Fibroblast of upper back skin (primary cell): ENCODE results near the gene GPATCH4.
"Not testable (repeated sequence)": the region's sequence is repeated elsewhere in the genome, so short reads cannot be mapped to it uniquely, and the experiment has no call there.

Experiments
- DNase-seq: peaks from one replicate; pipeline ENCODE4 v3.0.0-alpha.2; 2013

Gene GPATCH4

DNA sequence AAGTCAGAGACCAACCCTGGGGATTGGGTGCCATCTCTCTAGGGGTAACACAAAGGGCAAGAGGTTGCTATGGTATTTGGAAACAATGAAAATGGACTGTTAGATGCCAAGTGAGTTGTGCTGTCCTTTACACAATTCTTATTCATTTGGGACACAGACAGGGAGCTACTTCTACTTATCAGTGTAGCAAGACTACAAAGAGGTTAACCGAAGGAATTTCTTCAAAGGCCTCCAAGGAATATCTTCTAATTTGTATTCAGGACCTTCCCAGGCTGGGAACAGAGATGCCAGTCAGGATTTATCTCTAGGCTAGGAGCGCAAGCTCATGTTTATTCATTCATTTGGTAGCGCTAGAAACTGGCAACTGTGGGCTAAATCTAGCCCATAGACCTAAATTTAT is 7.1 kb downstream of the GPATCH4 start:
- DNase-seq, result no peak

DNA sequence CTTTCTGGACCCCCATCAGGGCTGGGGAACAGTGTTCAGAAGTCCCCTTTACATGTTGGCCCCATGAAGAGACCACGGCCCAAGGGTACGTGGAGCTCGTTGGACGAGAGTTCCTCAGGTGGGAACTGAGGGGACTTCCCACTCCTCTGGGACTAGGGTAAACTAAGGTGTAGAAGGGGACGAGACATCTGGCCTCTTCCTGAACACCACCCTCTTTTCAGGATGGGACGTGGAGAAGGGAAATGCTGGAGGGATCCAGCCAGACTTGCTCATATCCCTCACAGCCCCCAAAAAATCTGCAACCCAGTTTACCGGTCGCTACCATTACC is 7.7 kb downstream of the GPATCH4 start:
- no peak for DNase-seq

DNA sequence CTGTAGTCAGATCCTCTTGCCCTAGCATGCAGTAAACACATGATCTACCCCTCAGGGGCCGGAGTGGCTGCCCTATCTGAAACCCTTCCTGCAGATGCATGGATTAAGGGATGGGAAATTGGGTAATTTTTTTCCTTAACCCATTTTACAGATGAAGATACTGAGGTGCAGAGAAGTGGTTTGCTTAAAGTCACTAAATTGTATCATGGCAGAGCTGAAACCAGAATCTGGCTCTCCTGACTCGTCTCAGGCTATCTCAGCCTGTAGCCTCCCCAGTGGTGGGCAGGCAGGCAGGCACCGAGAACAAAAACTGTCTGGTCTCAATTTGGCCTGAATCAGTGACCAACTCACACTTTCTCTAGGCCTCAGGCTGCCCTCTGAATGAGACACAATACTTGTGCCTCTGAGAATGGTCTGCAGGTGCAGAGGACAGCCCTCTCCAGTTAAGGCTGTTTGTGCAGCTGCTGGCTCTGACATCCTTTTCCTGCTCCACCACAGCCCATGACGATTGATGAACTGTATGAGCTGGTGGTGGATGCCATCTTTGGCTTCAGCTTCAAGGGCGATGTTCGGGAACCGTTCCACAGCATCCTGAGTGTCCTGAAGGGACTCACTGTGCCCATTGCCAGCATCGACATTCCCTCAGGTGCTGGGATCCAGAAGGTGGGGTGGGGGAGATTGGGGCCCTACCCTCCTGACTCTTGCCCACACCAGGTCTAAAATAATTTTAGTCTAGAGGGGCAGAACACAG is 8.2 kb downstream of the GPATCH4 start:
- DNase-seq, result no peak

DNA sequence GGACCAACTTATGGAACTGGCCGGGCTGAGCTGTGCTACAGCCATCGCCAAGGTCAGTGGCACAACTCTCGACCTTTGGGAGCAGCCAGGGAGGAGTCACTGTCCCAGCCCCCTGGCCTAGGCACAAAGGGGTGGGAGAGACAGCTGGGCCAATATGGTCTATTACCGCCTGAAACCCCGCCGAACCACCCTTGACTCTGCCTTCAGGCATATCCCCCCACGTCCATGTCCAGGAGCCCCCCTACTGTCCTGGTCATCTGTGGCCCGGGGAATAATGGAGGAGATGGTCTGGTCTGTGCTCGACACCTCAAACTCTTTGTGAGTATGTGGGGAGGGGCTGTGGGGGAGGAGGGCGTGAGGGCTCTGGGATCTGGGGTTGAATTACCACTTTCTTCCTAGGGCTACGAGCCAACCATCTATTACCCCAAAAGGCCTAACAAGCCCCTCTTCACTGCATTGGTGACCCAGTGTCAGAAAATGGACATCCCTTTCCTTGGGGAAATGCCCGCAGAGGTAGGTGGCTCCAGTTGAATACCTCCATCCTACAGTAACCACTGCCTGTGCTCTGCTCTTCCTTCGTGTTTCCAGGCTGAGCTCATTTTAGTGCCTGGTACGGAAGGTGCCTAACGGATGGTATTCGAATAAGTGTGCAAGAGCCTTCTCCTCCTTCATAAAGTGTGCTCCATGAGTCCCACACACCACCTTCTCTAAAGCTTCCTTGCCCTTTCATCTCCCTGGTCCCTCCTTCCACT is 8.9 kb downstream of the GPATCH4 start:
- no peak for DNase-seq

DNA sequence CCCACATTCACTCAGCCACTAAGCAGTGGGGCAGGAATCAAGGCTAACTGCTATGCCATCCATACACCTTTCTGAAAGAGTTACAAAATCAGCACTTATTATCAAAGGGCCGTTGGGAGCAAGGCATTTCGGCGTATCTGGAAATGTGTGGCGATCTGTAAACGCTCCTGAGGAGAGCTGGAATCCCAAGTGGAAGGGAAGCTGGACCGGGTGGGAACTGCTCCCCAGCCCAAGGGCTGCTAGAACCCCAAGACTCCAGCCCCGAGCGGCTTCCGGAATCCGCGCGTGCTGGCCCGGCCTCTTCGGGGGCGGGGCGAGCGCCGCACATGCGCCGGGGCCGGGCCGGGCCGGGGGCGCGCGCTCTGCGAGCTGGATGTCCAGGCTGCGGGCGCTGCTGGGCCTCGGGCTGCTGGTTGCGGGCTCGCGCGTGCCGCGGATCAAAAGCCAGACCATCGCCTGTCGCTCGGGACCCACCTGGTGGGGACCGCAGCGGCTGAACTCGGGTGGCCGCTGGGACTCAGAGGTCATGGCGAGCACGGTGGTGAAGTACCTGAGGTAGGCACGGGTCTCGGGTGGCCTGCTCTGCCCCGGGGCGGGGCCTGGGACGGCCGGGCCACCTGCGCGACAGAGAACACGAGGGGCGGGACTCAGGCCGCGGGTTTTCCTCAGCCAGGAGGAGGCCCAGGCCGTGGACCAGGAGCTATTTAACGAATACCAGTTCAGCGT is 9.7 kb downstream of the GPATCH4 start, which contains the start of gene NAXE:
Gene NAXE, plus strand, starts transcription at position 345 of the 726 bp plus-strand sequence. Its CDS starts 29 bp downstream, at position 374.
- peak; percentile 67 for DNase-seq

DNA sequence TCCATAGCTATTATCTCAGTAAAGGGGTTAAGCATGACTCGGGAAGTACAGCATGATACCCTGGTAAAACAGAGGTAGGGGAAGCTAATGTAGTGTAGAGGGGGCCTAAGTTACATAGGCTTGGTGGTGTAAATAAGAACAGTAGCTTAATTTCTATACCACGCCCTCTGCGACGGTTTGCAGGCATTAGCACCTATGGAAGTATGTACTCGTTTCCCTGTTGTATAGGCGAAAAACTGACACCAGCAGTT is 10.2 kb downstream of the GPATCH4 start:
- DNase-seq, result no peak

DNA sequence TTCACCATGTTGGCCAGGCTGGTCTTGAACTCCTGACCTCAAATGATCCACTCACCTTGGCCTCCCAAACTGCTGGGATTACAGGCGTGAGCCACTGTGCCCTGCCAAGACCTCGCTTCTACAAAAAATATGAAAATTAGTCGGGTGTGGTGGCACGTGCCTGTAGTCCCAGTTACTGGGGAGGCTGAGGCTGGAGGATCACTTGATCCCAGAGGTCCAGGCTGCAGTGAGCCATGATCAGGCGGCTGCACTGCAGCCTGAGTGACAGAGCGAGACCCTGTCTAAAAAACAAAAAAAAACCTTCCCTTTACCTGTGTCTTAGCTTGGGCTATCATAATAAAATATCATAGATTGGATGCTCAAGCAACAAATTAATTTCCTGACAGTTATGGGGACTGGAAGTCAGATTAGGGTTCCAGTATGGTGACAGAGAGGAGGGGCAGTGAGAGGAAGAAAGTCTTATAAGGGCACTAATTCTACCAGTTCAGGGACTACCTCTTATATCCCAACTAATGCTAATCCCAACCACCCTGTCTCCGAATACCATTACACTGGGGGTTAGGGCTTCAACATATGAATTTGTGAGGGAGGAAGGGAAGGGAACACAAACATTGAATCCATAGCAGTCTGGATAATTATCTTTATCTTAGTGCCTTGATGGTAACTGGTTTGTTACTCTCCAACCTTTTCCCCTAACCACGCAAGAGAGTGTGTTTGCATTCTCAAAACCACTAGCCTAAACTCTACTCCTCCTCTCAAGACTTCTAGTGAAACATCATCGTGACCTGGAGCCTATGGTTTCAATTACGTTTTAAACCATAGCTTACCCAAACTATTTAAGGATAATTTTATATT is 10.7 kb downstream of the GPATCH4 start:
- DNase-seq, result no peak

DNA sequence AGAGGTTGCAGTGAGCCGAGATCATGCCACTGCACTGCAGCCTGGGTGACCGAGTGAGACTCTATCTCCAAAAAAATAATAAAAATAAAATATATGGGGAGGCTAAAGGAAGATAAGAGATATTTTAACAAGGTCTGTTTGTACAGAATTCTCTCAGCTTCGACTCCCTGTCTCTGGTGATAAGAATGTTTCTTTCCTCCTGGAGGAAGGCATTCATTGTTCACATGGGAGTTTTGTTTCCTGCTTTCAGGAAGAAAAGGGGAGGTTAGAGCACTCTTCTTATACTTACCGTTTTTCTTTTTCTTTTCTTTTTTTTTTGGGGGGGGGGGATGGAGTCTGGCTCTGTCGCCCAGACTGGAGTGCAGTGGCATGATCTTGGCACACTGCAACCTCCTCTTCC is 11.7 kb downstream of the GPATCH4 start:
- no peak for DNase-seq

DNA sequence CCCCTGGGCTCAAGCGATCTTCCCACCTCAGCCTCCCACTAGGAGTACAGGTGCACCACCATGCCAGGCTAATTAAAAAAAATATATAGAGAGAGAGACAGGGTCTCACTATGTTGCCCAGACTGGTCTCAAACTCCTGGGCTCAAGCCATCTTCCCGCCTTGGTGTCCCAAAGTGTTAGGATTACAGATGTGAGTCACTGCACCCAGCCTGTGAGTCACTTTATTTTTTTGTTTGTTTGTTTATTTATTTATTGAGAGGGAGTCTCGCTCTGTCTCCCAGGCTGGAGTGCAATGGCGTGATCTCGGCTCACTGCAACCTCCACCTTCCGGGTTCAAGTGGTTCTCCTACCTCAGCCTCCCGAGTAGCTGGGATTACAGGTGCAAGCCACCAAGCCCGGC is 13.4 kb downstream of the GPATCH4 start:
- DNase-seq, result not testable (repeated sequence)

DNA sequence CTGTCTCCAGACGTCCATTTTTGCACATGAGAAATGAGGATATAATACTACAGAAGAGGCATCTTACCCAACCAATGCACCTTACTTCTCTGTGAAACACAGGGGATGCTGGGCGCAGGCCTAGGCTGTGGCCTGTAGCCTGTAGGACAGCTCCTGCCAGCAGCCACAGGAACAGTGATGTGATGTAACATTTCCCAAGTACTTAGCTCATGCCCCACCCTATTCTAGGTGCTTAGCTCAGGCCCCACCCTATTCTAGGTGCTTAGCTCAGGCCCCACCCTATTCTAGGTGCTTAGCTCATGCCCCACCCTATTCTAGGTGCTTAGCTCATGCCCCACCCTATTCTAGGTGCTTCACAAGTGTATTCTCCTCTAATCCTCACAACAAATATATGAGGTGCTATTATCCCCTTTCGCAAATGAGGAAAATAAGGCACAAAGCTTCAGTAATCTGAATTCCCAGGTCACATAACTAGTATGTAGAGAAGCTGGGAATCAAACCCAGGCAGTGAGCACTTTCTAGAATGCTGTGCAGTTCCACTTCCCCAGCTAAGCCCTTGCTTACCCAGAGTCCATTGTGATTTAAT is 14.3 kb downstream of the GPATCH4 start:
- DNase-seq, result no peak

DNA sequence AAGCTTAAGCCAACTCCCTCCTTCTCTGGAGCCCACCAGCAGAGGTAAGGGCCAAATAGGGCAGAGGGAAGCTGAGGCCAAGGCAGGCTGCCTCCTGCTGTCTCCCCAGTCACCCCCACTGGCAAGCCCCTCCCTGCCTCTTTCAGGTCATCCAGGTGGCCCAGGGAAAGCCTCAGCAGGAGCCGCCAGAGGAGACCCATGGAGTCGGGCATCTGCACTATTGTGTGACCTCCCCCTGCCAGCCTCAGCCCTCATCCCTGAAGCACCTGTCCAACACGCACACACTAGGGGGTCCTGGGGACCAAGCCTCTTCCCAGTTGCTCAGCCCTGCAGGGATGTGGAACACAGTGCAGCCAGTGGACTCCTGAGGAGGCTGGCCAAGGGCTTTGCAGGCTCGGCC is 15.0 kb downstream of the GPATCH4 start:
- DNase-seq, result no peak

DNA sequence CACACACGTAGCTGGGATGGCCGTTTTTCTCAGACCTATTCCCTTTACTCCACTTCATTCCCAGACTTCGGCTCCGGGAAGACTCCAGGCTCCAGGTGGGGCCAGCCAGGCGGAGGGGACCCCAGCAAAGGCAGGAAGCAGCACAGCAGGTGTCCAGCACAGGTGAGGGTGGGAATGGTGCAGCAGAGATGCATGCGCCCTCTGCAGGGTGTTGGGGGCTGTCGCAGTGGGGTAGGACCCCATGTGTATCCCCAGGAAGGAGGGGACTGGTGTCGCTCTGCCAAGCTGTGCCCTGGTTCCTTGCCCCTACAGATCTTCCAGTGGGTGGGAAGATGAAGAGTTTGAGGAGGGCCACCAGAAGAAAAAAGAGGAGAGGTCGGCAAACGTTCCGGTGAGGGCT is 16.5 kb downstream of the GPATCH4 start:
- DNase-seq, result no peak

DNA sequence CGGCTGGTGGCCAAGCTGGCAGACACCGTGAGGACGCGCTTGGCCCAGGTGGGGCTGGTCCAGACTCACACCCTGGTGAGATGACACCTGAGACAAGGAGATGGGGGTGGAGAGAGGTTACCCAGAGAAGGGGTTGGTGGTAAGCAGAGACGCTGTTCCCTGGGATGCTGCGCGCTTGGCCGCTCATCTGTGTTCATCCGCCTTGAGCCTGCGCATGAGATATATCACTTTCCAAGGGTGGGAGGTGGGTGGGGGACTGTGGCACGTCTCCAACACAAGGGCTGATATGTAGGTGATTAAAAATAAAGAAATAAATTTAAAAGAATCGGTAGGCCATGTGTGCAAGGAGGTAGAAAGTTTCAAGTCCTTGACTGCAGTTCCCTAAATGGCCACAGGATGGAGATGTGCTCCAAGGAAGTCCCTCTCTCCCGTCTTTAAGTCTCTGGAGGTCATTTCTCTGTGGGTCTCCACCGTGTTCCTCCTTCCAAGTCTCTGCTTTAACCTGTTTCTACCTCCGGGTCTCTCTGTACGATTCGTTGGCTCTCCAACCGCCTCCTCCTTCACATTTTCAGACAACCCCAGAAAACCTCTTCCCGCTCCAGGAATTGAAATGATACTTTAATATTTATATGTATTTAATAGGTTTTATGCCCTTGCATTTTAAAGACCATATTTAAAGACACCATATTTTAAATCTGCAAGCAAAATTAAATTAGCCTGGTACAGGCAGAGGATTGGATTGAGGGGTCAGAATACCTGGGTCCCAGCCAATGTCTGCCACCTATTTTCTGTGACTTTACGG is 17.3 kb downstream of the GPATCH4 start:
- DNase-seq, result peak; percentile 79

DNA sequence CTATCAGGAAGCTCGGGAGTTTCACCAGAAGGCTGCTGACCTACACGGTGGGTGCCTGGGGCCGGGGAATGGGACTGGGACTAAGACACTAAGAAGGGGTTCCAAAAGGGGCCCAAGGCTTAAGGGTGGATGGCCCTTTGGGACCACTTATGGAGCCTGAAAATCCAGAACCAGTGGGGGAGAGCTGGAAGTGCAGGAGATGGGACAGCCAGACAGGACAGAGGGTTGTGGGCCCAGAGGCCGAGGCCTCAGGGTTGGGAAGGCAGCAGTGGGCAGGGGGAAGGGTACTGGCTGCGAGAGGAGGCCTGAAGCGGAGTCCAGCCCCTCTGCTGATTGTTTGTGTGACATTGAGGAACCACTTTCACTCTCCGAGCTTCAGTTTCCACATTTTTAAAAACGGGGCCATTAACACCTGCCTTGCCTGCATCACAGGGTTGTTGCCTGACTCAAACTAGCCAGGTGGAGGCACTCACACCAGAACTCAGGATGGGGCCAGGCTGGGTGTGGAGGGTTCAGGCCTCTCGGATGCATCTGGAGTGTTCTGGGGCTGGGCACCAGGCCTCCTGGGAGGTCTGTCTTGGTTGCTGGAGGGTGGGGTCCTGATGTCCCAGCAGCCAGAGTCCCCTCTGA is 18.8 kb downstream of the GPATCH4 start:
- DNase-seq, result no peak

DNA sequence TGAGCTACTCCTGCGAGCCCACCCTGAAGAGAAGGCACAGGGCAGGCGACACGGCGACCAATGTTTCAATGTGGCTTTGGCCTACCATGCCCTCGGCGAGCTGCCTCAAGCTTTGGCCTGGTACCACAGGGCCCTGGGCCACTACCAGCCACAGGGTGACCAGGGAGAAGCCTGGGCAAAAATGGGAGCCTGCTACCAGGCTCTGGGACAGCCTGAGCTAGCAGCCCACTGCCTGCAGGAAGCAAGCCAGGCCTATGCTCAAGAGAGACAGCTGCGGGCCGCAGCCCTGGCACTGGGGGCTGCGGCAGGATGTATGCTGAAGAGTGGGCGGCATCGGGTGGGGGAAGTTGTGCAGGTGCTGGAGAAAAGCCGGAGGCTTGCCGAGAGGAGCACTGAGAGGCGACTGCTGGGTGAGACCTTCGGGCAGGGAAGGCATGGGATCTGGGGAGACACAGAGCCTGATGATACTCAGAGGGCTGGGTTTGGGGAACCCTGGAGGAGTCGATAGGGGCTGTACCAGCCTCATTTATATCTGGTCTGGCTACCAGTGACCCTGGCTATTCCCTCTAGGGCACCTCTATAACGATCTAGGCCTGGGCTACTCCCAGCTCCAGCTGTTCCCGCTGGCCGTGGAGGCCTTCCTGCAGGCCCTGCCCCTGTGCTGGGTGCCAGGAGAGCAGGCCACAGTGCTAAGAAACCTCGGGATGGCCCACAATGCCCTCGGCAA is 19.5 kb downstream of the GPATCH4 start:
- DNase-seq, result no peak

DNA sequence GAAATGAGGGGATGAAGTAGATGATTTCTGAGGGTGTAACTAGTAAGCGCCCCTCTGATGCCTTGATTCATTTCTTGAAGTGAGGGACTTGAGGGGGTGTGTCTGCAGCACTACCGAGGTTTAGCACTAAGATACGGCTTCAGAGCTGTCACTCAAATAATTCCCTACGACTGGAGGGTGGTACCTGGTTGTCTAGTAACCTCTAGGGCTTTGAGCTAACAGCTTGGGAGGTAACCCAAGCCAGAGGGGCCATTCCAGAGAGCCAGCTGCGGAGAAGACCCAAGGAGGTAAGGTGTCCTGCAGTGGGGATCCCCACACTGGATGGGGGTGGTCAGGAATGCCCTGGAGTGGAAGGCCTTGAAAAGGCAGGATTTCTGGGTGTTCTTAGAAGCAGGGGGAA is 21.8 kb downstream of the GPATCH4 start, which contains the start of gene TTC24:
Gene TTC24, plus strand, starts transcription at position 252 of the 400 bp plus-strand sequence. CDS start 1,642 bp downstream, outside the sequence.
- DNase-seq, result no peak

DNA sequence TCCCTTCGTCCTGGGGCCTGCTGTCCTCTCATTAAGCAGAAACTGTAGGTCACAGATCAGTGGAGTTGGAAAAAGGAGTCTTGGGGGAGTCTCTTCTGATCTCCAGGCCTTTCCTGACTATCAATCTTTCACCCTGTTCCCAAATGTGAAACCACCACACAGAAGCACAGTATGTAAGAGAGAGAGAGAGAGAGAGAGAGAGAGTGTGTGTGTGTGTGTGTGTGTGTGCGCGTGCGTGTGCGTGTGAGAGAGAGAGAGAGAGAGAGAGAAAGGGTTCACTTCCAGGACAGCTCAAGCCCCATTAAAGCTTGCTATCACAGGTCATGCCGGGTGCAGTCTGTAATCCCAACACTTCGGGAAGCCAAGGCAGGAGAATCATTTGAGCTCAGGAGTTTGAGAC is 23.2 kb downstream of the GPATCH4 start:
- no peak for DNase-seq

DNA sequence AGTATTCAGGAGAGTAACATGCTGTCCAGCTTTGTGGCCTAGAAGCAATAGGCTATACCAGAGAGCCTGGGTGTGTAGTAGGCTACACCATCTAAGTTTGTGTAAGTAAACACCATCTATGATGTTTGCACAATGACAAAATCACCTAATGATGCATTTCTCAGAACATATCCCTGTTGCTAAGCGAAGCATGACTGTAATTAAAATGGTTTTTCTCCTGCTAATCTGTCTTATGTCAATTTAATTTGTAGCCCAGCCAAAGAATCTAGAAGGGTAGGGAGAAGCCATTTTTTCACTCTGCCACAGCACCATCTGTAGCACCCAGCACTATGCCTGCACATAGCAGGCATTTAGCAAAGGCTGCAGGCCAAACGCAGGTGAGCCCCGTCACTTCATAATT is 23.7 kb downstream of the GPATCH4 start:
- no peak for DNase-seq

DNA sequence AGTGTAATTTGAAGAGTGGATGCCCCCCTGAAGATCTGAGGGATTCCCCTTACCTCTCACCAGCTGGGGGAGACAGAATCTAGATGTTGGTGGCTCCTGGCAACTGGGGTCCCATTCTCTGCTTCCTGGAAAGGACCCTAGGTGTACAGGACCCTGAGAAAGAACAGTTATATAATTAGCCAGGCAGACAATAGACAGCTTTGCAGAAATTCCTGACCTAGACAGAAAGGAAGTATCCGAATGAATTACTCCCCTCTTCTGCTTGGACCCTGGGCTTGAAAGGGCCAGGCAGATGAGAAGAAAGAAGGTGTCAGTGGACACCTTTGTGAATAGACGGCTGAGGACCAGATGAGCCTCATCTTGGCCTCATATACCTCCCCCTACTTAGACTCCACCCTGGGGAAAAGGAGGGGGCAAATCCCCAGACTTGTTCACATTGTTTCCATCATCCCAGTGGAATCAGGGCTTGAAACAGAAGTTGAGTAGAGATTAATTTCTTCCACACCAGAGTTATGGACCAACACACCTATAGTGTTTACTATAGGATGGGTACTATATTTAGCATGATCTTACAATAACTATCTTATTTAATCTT is 27.1 kb downstream of the GPATCH4 start:
- no peak for DNase-seq

DNA sequence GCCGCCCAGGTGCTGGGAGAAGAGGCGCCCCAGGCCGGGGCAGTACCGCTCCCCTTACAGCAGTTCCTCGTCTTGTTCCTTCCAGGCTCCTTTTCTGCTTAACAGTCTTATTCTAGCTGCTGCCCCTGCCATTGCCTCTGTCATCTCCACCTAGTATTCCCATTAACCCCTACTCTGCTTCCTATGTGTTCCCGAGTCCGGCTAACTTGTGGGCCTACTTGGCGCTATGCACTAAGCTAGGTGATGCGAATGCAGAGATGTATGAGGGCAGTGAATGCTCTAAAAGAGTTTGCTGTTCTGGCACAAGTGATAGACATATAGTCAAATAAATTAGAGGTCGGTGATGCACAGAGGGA is 28.6 kb downstream of the GPATCH4 start:
- no peak for DNase-seq
